CD4-positive, alpha-beta T cell (primary cell): ENCODE results near the gene MAN1C1. TPM values are rescaled to one million over a fixed set of nuclear protein-coding genes. Genes with fewer than 3 reads are reported as not detected.
A peak's percentile ranks its signal among the peaks of the same experiment; 100 is the strongest.

Experiments used
- ATAC-seq: fragments of 200-7000 bp; cut with Tn5 transposase; one replicate; pipeline ENCODE4 v1.10.0; 2022; ENCODE audit warnings: mild to moderate bottlenecking; ENCODE audit not compliant: poor library complexity
- CTCF ChIA-PET: fragments of 350-600 bp; sonication (Branson Sonifier 250); formaldehyde crosslinking; loops from one replicate; lab custom pipeline; 2021; ENCODE audit warnings: antibody characterized with exemption, inconsistent platforms; lab: Charles Lee
- POLR2A ChIA-PET: fragments of 350-600 bp; sonication (Branson Sonifier 250); formaldehyde crosslinking; loops from one replicate; lab custom pipeline; 2021; ENCODE audit warnings: antibody characterized with exemption, inconsistent platforms; lab: Charles Lee
- DNase-seq, 14 experiments: peaks; one replicate each; pipeline ENCODE4 v3.0.0-alpha.2; 2013 to 2020; ENCODE audit warnings: mixed read lengths in 2 of 14
- H3K27ac ChIP-seq, 2 donors: one replicate each; pipeline versions ENCODE4 v1.5.1 to v1.7.0; 2013; ENCODE audit warnings: low read length in 2 of 2, low read depth in 1 of 2, mild to moderate bottlenecking in 1 of 2
- H3K27me3 ChIP-seq, 2 experiments: 1 replicate in 1 of 2; 2 replicates in 1 of 2; pipeline versions ENCODE4 v1.6.1 to v1.7.0; 2013; ENCODE audit warnings: low read length in 2 of 2, control low read depth in 1 of 2, mild to moderate bottlenecking in 1 of 2, moderate library complexity in 1 of 2; ENCODE audit not compliant: insufficient read depth in 2 of 2, control insufficient read depth in 1 of 2
- H3K36me3 ChIP-seq: one replicate; pipeline ENCODE4 v1.6.1; 2013; ENCODE audit warnings: low read length, control low read depth; ENCODE audit not compliant: insufficient read depth
- H3K4me1 ChIP-seq: one replicate; pipeline ENCODE4 v1.6.1; 2013; ENCODE audit warnings: low read length, control low read depth; ENCODE audit not compliant: insufficient read depth
- H3K4me3 ChIP-seq: one replicate; pipeline ENCODE4 v1.5.1; 2013; ENCODE audit warnings: mild to moderate bottlenecking, low read length, moderate library complexity
- H3K9me3 ChIP-seq, 2 experiments: 1 replicate in 1 of 2; 2 replicates in 1 of 2; pipeline versions ENCODE4 v1.6.1 to v1.7.0; 2013; ENCODE audit warnings: low read length in 2 of 2, mild to moderate bottlenecking in 2 of 2, control low read depth in 1 of 2, moderate library complexity in 1 of 2; ENCODE audit not compliant: control insufficient read depth in 1 of 2, insufficient read depth in 1 of 2
- H3K27ac Mint-ChIP-seq: one replicate; pipeline ENCODE4 v1.8.0; 2020; ENCODE audit warnings: mixed read lengths
- H3K27me3 Mint-ChIP-seq: one replicate; pipeline ENCODE4 v1.8.0; 2021; ENCODE audit warnings: mixed read lengths
- H3K36me3 Mint-ChIP-seq: one replicate; pipeline ENCODE4 v1.8.0; 2021; ENCODE audit warnings: low read depth, mixed read lengths
- H3K4me1 Mint-ChIP-seq: one replicate; pipeline ENCODE4 v1.8.0; 2021; ENCODE audit warnings: low read depth, mixed read lengths
- H3K4me3 Mint-ChIP-seq: one replicate; pipeline ENCODE4 v1.8.0; 2020; ENCODE audit warnings: mild to moderate bottlenecking, mixed read lengths
- H3K9me3 Mint-ChIP-seq: one replicate; pipeline ENCODE4 v1.8.0; 2020; ENCODE audit warnings: mixed read lengths
- intact Hi-C, 2 experiments: fragments of 100-400 bp; cut with DNase I in 1 of 2; cut with micrococcal nuclease in 1 of 2; formaldehyde crosslinking; loops; one replicate each; pipeline versions ENCODE4 v1.15.1 to v1.9.0; 2023 to 2025; cut with DNase I, micrococcal nuclease
- total RNA-seq, 174 experiments: library from RNA in 2 of 174; stranded (reverse) in 2 of 174; gene quantifications; one replicate each; pipeline ENCODE4 v1.2.3 and lab custom pipeline; 2021 to 2026
- TF ChIP-seq, protein P1 (sequence below): fragments of 200-600 bp; IDR thresholded peaks from one replicate; pipeline ENCODE4 v1.8.0; 2022; ENCODE audit warnings: antibody characterized with exemption, mild to moderate bottlenecking

MAN1C1 gene
- total RNA-seq, 2 experiments from 2014 or later, result 44.4 to 46.9 TPM

DNA sequence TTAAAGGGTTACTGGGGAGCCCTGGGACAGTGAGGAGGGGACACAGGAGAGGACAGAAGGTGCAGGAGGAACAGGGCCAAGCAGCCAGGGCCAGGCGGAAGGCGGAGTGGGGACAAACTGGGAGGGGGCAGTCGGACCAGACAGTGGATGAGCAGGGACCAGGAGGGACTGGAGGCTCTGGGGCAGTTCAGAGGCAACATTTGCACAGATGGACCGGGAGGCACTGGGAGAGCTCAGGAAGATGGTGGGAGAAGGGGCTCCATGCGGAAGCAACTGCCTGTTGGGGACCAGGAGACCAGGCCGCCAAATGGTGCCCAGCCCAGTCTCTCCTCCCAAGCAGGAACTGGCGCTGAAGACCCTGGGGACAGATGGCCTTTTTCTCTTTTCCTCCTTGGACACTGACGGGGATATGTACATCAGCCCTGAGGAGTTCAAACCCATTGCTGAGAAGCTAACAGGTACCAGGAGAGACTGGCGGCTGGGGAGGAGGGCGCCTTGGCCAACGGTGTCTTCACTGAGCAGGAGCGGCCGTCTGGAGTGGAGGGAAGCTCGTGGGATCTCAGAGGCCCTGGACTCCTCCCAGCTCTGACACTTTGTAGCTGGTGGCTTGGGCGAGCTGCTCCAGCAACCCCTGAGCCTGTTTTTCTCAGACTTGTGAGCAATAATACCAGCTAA lies 184.2 kb downstream of the MAN1C1 start:
- peaks cover 8% of the 10 kb centered on the region for H3K36me3 ChIP-seq
- H3K4me3 ChIP-seq, result peak overlapping the region; percentile 58
- peaks cover 73% of the 10 kb centered on the region for H3K4me1 Mint-ChIP-seq
- TF ChIP-seq, protein P1, sequence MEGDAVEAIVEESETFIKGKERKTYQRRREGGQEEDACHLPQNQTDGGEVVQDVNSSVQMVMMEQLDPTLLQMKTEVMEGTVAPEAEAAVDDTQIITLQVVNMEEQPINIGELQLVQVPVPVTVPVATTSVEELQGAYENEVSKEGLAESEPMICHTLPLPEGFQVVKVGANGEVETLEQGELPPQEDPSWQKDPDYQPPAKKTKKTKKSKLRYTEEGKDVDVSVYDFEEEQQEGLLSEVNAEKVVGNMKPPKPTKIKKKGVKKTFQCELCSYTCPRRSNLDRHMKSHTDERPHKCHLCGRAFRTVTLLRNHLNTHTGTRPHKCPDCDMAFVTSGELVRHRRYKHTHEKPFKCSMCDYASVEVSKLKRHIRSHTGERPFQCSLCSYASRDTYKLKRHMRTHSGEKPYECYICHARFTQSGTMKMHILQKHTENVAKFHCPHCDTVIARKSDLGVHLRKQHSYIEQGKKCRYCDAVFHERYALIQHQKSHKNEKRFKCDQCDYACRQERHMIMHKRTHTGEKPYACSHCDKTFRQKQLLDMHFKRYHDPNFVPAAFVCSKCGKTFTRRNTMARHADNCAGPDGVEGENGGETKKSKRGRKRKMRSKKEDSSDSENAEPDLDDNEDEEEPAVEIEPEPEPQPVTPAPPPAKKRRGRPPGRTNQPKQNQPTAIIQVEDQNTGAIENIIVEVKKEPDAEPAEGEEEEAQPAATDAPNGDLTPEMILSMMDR, result no peak
- H3K4me3 Mint-ChIP-seq, result peak overlapping the region; percentile 83
- DNase-seq, result peak in 1 of 14 experiments; percentile 40
- peaks cover 18% of the 10 kb centered on the region for H3K36me3 Mint-ChIP-seq
- H3K27ac ChIP-seq, result no peak overlapping the region
- ATAC-seq, result no peak
- peak overlapping the region; percentile 72 for H3K27ac Mint-ChIP-seq
- H3K27me3 Mint-ChIP-seq, result no peaks in the 10 kb centered on the region
- POLR2A ChIA-PET, result interaction anchor here (0.9 to 6.5 kb wide), 4 partner anchors 19 to 229 kb away, joined by 4 to 44 read pairs (median 11); partner anchors contain the start of gene MTFR1L
- intact Hi-C loops, result no loop called here
- H3K9me3 ChIP-seq, result no peaks in the 10 kb centered on the region
- CTCF ChIA-PET, result interaction anchor here (1.2 to 1.8 kb wide), 3 partner anchors 95 to 297 kb away, joined by 4 to 6 read pairs (median 4); no protein-coding TSS in a partner anchor
- H3K27me3 ChIP-seq, result no peaks in the 10 kb centered on the region
- H3K9me3 Mint-ChIP-seq, result no peaks in the 10 kb centered on the region
- H3K4me1 ChIP-seq, result peaks cover 67% of the 10 kb centered on the region

DNA sequence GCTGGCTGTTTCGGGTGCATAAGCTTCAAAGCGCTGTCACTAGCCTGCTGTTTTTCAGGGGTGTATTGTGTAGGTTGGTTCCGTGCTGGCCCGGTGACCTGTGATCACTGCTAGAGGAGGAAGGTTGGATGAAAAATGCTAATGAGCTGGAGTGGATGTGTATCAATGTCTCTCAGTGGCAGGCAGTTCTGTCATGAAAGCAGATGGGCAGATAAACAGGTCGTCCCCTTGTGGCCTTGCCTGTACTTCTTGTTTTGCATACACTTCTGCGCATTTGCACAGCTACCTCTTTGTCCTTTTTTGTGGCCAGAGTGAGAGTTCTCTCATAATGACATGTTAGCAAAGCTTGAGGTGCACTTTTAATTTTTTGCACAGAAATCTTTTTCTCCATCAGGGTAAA lies 186.3 kb downstream of the MAN1C1 start:
- peaks cover 46% of the 10 kb centered on the region for H3K4me1 ChIP-seq
- H3K27ac ChIP-seq, result no peak overlapping the region
- peaks cover 27% of the 10 kb centered on the region for H3K36me3 Mint-ChIP-seq
- H3K9me3 Mint-ChIP-seq, result no peaks in the 10 kb centered on the region
- no peak overlapping the region for H3K4me3 ChIP-seq
- DNase-seq (peak in 2 of 14 experiments; percentile 23 to 39), ATAC-seq (no peak)
- H3K27me3 ChIP-seq, result no peaks in the 10 kb centered on the region
- no peaks in the 10 kb centered on the region for H3K9me3 ChIP-seq
- peaks cover 12% of the 10 kb centered on the region for H3K36me3 ChIP-seq
- H3K4me3 Mint-ChIP-seq, result peak overlapping the region; percentile 79
- TF ChIP-seq, protein P1, result no peak
- peaks cover 59% of the 10 kb centered on the region for H3K4me1 Mint-ChIP-seq
- no peaks in the 10 kb centered on the region for H3K27me3 Mint-ChIP-seq
- CTCF ChIA-PET, result interaction anchor here (1.2 to 1.6 kb wide), 2 partner anchors 78 to 194 kb away, joined by 3 to 5 read pairs; no protein-coding TSS in a partner anchor
- POLR2A ChIA-PET, result interaction anchor here (0.7 to 6.5 kb wide), 6 partner anchors 12 to 231 kb away, joined by 3 to 44 read pairs (median 4); partner anchors contain the start of gene MTFR1L
- H3K27ac Mint-ChIP-seq, result peak overlapping the region; percentile 35
- intact Hi-C loops, result no loop called here

DNA sequence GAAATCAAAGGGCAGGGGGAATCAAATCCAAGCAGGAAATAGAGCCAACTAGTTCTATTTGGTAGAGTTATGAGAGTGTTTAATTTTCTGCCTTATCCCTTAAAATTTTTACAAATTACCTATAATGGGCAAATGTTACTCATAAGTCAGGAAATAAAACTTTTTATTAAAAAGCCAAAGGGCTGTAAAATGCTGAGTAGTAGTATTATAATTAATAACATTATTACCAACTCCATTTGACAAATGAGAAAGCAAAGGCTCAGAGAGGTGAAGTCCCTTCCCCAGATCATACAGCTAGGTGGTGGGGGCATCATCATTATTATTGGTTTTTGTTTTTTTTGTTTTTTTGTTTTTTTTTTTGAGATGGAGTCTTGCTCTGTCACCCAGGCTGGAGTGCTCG lies 186.8 kb downstream of the MAN1C1 start:
- DNase-seq, result no peak
- H3K4me3 Mint-ChIP-seq, result peak overlapping the region; percentile 79
- Histone ChIP-seq H3K9me3 (no peaks in the 10 kb centered on the region), H3K27me3 (no peaks in the 10 kb centered on the region), H3K4me1 (peaks cover 42% of the 10 kb centered on the region), H3K36me3 (peaks cover 15% of the 10 kb centered on the region), H3K27ac (no peak overlapping the region), H3K4me3 (no peak overlapping the region)
- TF ChIP-seq, protein P1, result no peak
- POLR2A ChIA-PET, result interaction anchor here (0.7 to 6.5 kb wide), 5 partner anchors 12 to 232 kb away, joined by 3 to 44 read pairs (median 4); partner anchors contain the start of gene MTFR1L
- H3K4me1 Mint-ChIP-seq, result peaks cover 55% of the 10 kb centered on the region
- intact Hi-C loops, result no loop called here
- H3K36me3 Mint-ChIP-seq, result peaks cover 27% of the 10 kb centered on the region
- no peaks in the 10 kb centered on the region for H3K9me3 Mint-ChIP-seq
- ATAC-seq, result no peak
- H3K27me3 Mint-ChIP-seq, result no peaks in the 10 kb centered on the region
- CTCF ChIA-PET, result interaction anchor here (1.2 to 1.6 kb wide), 2 partner anchors 78 to 195 kb away, joined by 3 to 5 read pairs; no protein-coding TSS in a partner anchor
- H3K27ac Mint-ChIP-seq, result peak overlapping the region; percentile 35
